ENCODE measurements around the gene HIP1R.

Gene HIP1R

GRCh38 chr12:122830517-122831214 lies 4.6 kb upstream of the HIP1R start:
- DNase-seq (ENCODE audit: low read depth), result peak; percentile 54

- no peak for DNase-seq (ENCODE audit: low read depth)
Measured at GRCh38 chr12:122834104-122834920, 945 bp upstream of the HIP1R start.

GRCh38 chr12:122835750-122836026 lies 431 bp downstream of the HIP1R start:
- DNase-seq (ENCODE audit: low read depth), result no peak

- DNase-seq (ENCODE audit: low read depth), result no peak
Measured at GRCh38 chr12:122836027-122836921, 1.0 kb downstream of the HIP1R start.

GRCh38 chr12:122837306-122838265 lies 2.3 kb downstream of the HIP1R start:
- DNase-seq (ENCODE audit: low read depth), result no peak

- no peak for DNase-seq (ENCODE audit: low read depth)
Measured at GRCh38 chr12:122838841-122839240, 3.6 kb downstream of the HIP1R start.

- no peak for DNase-seq (ENCODE audit: low read depth)
Measured at GRCh38 chr12:122839907-122840554, 4.8 kb downstream of the HIP1R start.

- no peak for DNase-seq (ENCODE audit: low read depth)
Measured at GRCh38 chr12:122840580-122841513, 5.6 kb downstream of the HIP1R start.

GRCh38 chr12:122841544-122842321 lies 6.5 kb downstream of the HIP1R start:
- peak; percentile 64 for DNase-seq (ENCODE audit: low read depth)

- DNase-seq (ENCODE audit: low read depth), result no peak
Measured at GRCh38 chr12:122842505-122843405, 7.5 kb downstream of the HIP1R start.

- DNase-seq (ENCODE audit: low read depth), result no peak
Measured at GRCh38 chr12:122843455-122843854, 8.2 kb downstream of the HIP1R start.

GRCh38 chr12:122844366-122844971 lies 9.2 kb downstream of the HIP1R start:
- DNase-seq (ENCODE audit: low read depth), result no peak

- no peak for DNase-seq (ENCODE audit: low read depth)
Measured at GRCh38 chr12:122845041-122845864, 10.0 kb downstream of the HIP1R start.

GRCh38 chr12:122845865-122846621 lies 10.8 kb downstream of the HIP1R start:
- no peak for DNase-seq (ENCODE audit: low read depth)

GRCh38 chr12:122846622-122847515 lies 11.6 kb downstream of the HIP1R start:
- DNase-seq (ENCODE audit: low read depth), result no peak

Data from GM04504 (cell line).